ENCODE results near the gene HIVEP3. TPM values are rescaled to one million over a fixed set of nuclear protein-coding genes. Genes with fewer than 3 reads are reported as not detected.

Gene HIVEP3
- total RNA-seq, 2 experiments from 2014 or later: 13.2 to 13.4 TPM

GRCh38 chr1:41683681-41684500 is 234.8 kb downstream of the HIVEP3 start:
- H3K9me3 Mint-ChIP-seq: no peaks in the 10 kb centered on the region
- H3K4me3 Mint-ChIP-seq: no peak overlapping the region
- intact Hi-C loops (cut with micrococcal nuclease): loop anchor here (1.0 to 2.0 kb wide), 2 partner anchors 17 to 67 kb away; no protein-coding TSS in a partner anchor

GRCh38 chr1:41682845-41683625 is 235.7 kb downstream of the HIVEP3 start:
- H3K27me3 Mint-ChIP-seq (ENCODE audit: low read depth): no peaks in the 10 kb centered on the region
- no peaks in the 10 kb centered on the region for H3K9me3 Mint-ChIP-seq
- CTCF ChIA-PET: interaction anchor here (0.5 to 1.4 kb wide), 3 partner anchors 10 to 338 kb away, joined by 3 to 4 read pairs (median 3); no protein-coding TSS in a partner anchor
- no peak overlapping the region for H3K4me3 Mint-ChIP-seq
- H3K36me3 Mint-ChIP-seq (ENCODE audit: low read depth): no peaks in the 10 kb centered on the region
- peak; percentile 47 for DNase-seq
- H3K4me1 Mint-ChIP-seq (ENCODE audit: low read depth): peaks cover 52% of the 10 kb centered on the region
- peak overlapping the region; percentile 65 for H3K27ac Mint-ChIP-seq
- intact Hi-C loops (cut with micrococcal nuclease): loop anchor here (1.0 kb wide), 1 partner anchor 68 kb away; no protein-coding TSS in a partner anchor

More at GRCh38 chr1:41683681-41684500, 234.8 kb downstream of the HIVEP3 start:
- CTCF ChIA-PET: interaction anchor here (1.0 to 1.4 kb wide), 2 partner anchors 10 to 17 kb away, joined by 3 to 4 read pairs; no protein-coding TSS in a partner anchor
- H3K27ac Mint-ChIP-seq: peak overlapping the region; percentile 65
- no peaks in the 10 kb centered on the region for H3K27me3 Mint-ChIP-seq (ENCODE audit: low read depth)
- H3K36me3 Mint-ChIP-seq (ENCODE audit: low read depth): peaks cover 1% of the 10 kb centered on the region
- DNase-seq: peak; percentile 68
- H3K4me1 Mint-ChIP-seq (ENCODE audit: low read depth): peaks cover 54% of the 10 kb centered on the region

GRCh38 chr1:41682149-41682548 is 236.6 kb downstream of the HIVEP3 start:
- H3K27me3 Mint-ChIP-seq (ENCODE audit: low read depth): no peaks in the 10 kb centered on the region
- no peaks in the 10 kb centered on the region for H3K9me3 Mint-ChIP-seq
- CTCF ChIA-PET: interaction anchor here (0.6 to 1.6 kb wide), 3 partner anchors 10 to 775 kb away, joined by 3 to 4 read pairs (median 3); no protein-coding TSS in a partner anchor
- no peaks in the 10 kb centered on the region for H3K36me3 Mint-ChIP-seq (ENCODE audit: low read depth)
- DNase-seq: no peak
- no peak overlapping the region for H3K27ac Mint-ChIP-seq
- peaks cover 44% of the 10 kb centered on the region for H3K4me1 Mint-ChIP-seq (ENCODE audit: low read depth)
- intact Hi-C loops (cut with micrococcal nuclease): no loop called here
- no peak overlapping the region for H3K4me3 Mint-ChIP-seq

- no peak overlapping the region for H3K4me3 Mint-ChIP-seq
Measured at GRCh38 chr1:41681331-41682098, 237.2 kb downstream of the HIVEP3 start.

GRCh38 chr1:41679994-41680393 is 238.7 kb downstream of the HIVEP3 start:
- H3K4me3 Mint-ChIP-seq: no peak overlapping the region
- CTCF ChIA-PET: interaction anchor here (1.1 kb wide), 1 partner anchor 40 kb away, joined by 3 read pairs; no protein-coding TSS in a partner anchor
- peaks cover 41% of the 10 kb centered on the region for H3K4me1 Mint-ChIP-seq (ENCODE audit: low read depth)
- no peaks in the 10 kb centered on the region for H3K36me3 Mint-ChIP-seq (ENCODE audit: low read depth)
- DNase-seq: no peak
- H3K27ac Mint-ChIP-seq: no peak overlapping the region
- intact Hi-C loops (cut with micrococcal nuclease): no loop called here
- no peaks in the 10 kb centered on the region for H3K27me3 Mint-ChIP-seq (ENCODE audit: low read depth)
- H3K9me3 Mint-ChIP-seq: no peaks in the 10 kb centered on the region

More at GRCh38 chr1:41681331-41682098, 237.2 kb downstream of the HIVEP3 start:
- H3K9me3 Mint-ChIP-seq: no peaks in the 10 kb centered on the region
- CTCF ChIA-PET: interaction anchor here (0.6 to 1.6 kb wide), 4 partner anchors 9 to 776 kb away, joined by 3 to 5 read pairs (median 4); no protein-coding TSS in a partner anchor
- DNase-seq: no peak
- H3K27ac Mint-ChIP-seq: no peak overlapping the region
- H3K4me1 Mint-ChIP-seq (ENCODE audit: low read depth): peaks cover 37% of the 10 kb centered on the region
- no peaks in the 10 kb centered on the region for H3K27me3 Mint-ChIP-seq (ENCODE audit: low read depth)
- intact Hi-C loops (cut with micrococcal nuclease): no loop called here
- no peaks in the 10 kb centered on the region for H3K36me3 Mint-ChIP-seq (ENCODE audit: low read depth)

GRCh38 chr1:41679531-41679930 is 239.2 kb downstream of the HIVEP3 start:
- Mint-ChIP-seq H3K27ac (no peak overlapping the region), H3K27me3 (ENCODE audit: low read depth) (no peaks in the 10 kb centered on the region), H3K4me1 (ENCODE audit: low read depth) (peaks cover 41% of the 10 kb centered on the region), H3K9me3 (no peaks in the 10 kb centered on the region), H3K36me3 (ENCODE audit: low read depth) (no peaks in the 10 kb centered on the region), H3K4me3 (no peak overlapping the region)
- CTCF ChIA-PET: interaction anchor here (1.1 kb wide), 1 partner anchor 41 kb away, joined by 3 read pairs; no protein-coding TSS in a partner anchor
- intact Hi-C loops (cut with micrococcal nuclease): no loop called here
- no peak for DNase-seq

GRCh38 chr1:41678111-41678878 is 240.4 kb downstream of the HIVEP3 start:
- no peak overlapping the region for H3K4me3 Mint-ChIP-seq
- H3K9me3 Mint-ChIP-seq: no peaks in the 10 kb centered on the region
- peaks cover 41% of the 10 kb centered on the region for H3K4me1 Mint-ChIP-seq (ENCODE audit: low read depth)
- CTCF ChIA-PET: interaction anchor here (1.0 kb wide), 1 partner anchor 9 kb away, joined by 4 read pairs; no protein-coding TSS in a partner anchor
- no peak overlapping the region for H3K27ac Mint-ChIP-seq
- no peaks in the 10 kb centered on the region for H3K36me3 Mint-ChIP-seq (ENCODE audit: low read depth)
- H3K27me3 Mint-ChIP-seq (ENCODE audit: low read depth): no peaks in the 10 kb centered on the region
- DNase-seq: no peak
- intact Hi-C loops (cut with micrococcal nuclease): no loop called here

- H3K36me3 Mint-ChIP-seq (ENCODE audit: low read depth): no peaks in the 10 kb centered on the region
- no peaks in the 10 kb centered on the region for H3K9me3 Mint-ChIP-seq
- CTCF ChIA-PET: interaction anchor here (0.9 kb wide), 1 partner anchor 47 kb away, joined by 3 read pairs; no protein-coding TSS in a partner anchor
- H3K4me1 Mint-ChIP-seq (ENCODE audit: low read depth): peaks cover 41% of the 10 kb centered on the region
- DNase-seq: no peak
- H3K4me3 Mint-ChIP-seq: no peak overlapping the region
- intact Hi-C loops (cut with micrococcal nuclease): no loop called here
- no peak overlapping the region for H3K27ac Mint-ChIP-seq
- no peaks in the 10 kb centered on the region for H3K27me3 Mint-ChIP-seq (ENCODE audit: low read depth)
Measured at GRCh38 chr1:41677620-41678019, 241.1 kb downstream of the HIVEP3 start.

DNA sequence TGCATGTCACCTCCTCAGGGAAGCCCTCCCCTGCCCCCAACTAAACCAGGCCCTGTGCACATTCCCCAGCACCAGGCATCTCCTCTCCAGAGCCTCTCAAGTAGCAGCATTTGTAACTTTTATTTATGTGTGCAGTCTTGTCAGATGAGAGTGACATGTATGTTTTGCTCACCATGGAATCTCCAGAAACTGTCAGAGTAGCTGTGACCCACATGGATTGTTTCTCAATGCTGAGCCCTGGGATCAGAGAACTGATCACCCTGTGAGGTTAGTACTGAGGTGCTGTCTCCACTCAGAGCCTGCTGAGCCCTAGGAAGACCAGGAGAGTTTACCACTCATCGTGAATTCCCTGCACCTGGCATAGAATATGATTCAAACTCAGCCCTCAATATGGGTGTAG is 243.3 kb downstream of the HIVEP3 start:
- Mint-ChIP-seq H3K27me3 (ENCODE audit: low read depth) (no peaks in the 10 kb centered on the region), H3K27ac (no peak overlapping the region), H3K4me1 (ENCODE audit: low read depth) (peaks cover 62% of the 10 kb centered on the region), H3K36me3 (ENCODE audit: low read depth) (no peaks in the 10 kb centered on the region), H3K9me3 (no peaks in the 10 kb centered on the region), H3K4me3 (no peak overlapping the region)
- no peak for DNase-seq
- intact Hi-C loops (cut with micrococcal nuclease): no loop called here
- CTCF ChIA-PET: interaction anchor here (0.6 to 1.0 kb wide), 2 partner anchors 10 to 111 kb away, joined by 3 read pairs; no protein-coding TSS in a partner anchor

GRCh38 chr1:41674522-41674921 is 244.2 kb downstream of the HIVEP3 start:
- CTCF ChIA-PET: interaction anchor here (1.2 kb wide), 1 partner anchor 55 kb away, joined by 3 read pairs; no protein-coding TSS in a partner anchor
- H3K4me1 Mint-ChIP-seq (ENCODE audit: low read depth): peaks cover 71% of the 10 kb centered on the region
- intact Hi-C loops (cut with micrococcal nuclease): no loop called here
- no peaks in the 10 kb centered on the region for H3K9me3 Mint-ChIP-seq
- no peaks in the 10 kb centered on the region for H3K27me3 Mint-ChIP-seq (ENCODE audit: low read depth)
- H3K4me3 Mint-ChIP-seq: no peak overlapping the region
- H3K36me3 Mint-ChIP-seq (ENCODE audit: low read depth): no peaks in the 10 kb centered on the region
- H3K27ac Mint-ChIP-seq: peak overlapping the region; percentile 3
- no peak for DNase-seq

GRCh38 chr1:41673806-41674205 is 244.9 kb downstream of the HIVEP3 start:
- Mint-ChIP-seq H3K4me3 (peak overlapping the region; percentile 46), H3K4me1 (ENCODE audit: low read depth) (peaks cover 74% of the 10 kb centered on the region), H3K27ac (peak overlapping the region; percentile 88), H3K27me3 (ENCODE audit: low read depth) (no peaks in the 10 kb centered on the region), H3K9me3 (no peaks in the 10 kb centered on the region), H3K36me3 (ENCODE audit: low read depth) (no peaks in the 10 kb centered on the region)
- CTCF ChIA-PET: interaction anchor here (0.9 to 1.9 kb wide), 6 partner anchors 9 to 139 kb away, joined by 3 to 6 read pairs (median 3); no protein-coding TSS in a partner anchor
- intact Hi-C loops (cut with micrococcal nuclease): loop anchor here (2.0 kb wide), 1 partner anchor 67 kb away; no protein-coding TSS in a partner anchor
- peak; percentile 75 for DNase-seq

All from activated naive CD4-positive, alpha-beta T cell treated with anti-CD3 and anti-CD28 coated beads for 36 hours (primary cell).